GM12891 (cell line): ENCODE results near the gene BICC1.

Source experiments
- POLR2A ChIP-seq: IDR thresholded peaks from 2 replicates; pipeline ENCODE4 v1.6.1; 2011; ENCODE audit warnings: low read depth, low read length, control low read depth
- POLR2AphosphoS5 ChIP-seq: IDR thresholded peaks from 2 replicates; pipeline ENCODE4 v1.6.1; 2011; ENCODE audit warnings: low read depth, low read length, control low read depth
- SPI1 ChIP-seq: IDR thresholded peaks from 2 replicates; pipeline ENCODE4 v1.6.1; 2011; ENCODE audit warnings: low read depth, low read length, control low read depth

- TF ChIP-seq POLR2A (no peak), SPI1 (peak; percentile 69), POLR2AphosphoS5 (no peak)
These were observed 244.8 kb downstream of the BICC1 start for GRCh38 chr10:58757352-58758065.
